Measurements from ENCODE around the gene ARMH3. TPM values are rescaled to one million over a fixed set of nuclear protein-coding genes. Genes with fewer than 3 reads are reported as not detected.
"Not testable (repeated sequence)": the region's sequence is repeated elsewhere in the genome, so short reads cannot be mapped to it uniquely, and the experiment has no call there.

Gene ARMH3
- total RNA-seq, 2 experiments from 2014 or later, result 22.8 to 23.9 TPM

- H3K4me1 Mint-ChIP-seq, result peaks cover 1% of the 10 kb centered on the region
- DNase-seq, result no peak
- ChIA-PET CTCF (interaction anchor here (0.7 to 2.5 kb wide), 4 partner anchors 14 to 198 kb away, joined by 3 to 10 read pairs (median 3); no protein-coding TSS in a partner anchor), POLR2A (no interaction called here)
- no peak overlapping the region for H3K4me3 Mint-ChIP-seq
- H3K36me3 Mint-ChIP-seq (ENCODE audit: low read depth), result peaks cover 25% of the 10 kb centered on the region
- no peaks in the 10 kb centered on the region for H3K9me3 Mint-ChIP-seq
- no peaks in the 10 kb centered on the region for H3K27me3 Mint-ChIP-seq
- no peak overlapping the region for H3K27ac Mint-ChIP-seq
Measured at GRCh38 chr10:102038410-102038809, 17.6 kb downstream of the ARMH3 start.

- H3K27me3 Mint-ChIP-seq, H3K4me1 Mint-ChIP-seq, DNase-seq, H3K27ac Mint-ChIP-seq, H3K9me3 Mint-ChIP-seq, H3K4me3 Mint-ChIP-seq, POLR2A ChIA-PET: not testable (repeated sequence)
- CTCF ChIA-PET, result interaction anchor here (0.6 kb wide), 1 partner anchor 13 kb away, joined by 3 read pairs; no protein-coding TSS in a partner anchor
- H3K36me3 Mint-ChIP-seq (ENCODE audit: low read depth), result peaks cover 35% of the 10 kb centered on the region
Measured at GRCh38 chr10:102035807-102036206, 20.2 kb downstream of the ARMH3 start.

- ChIA-PET POLR2A (no interaction called here), CTCF (interaction anchor here (1.1 kb wide), 1 partner anchor 39 kb away, joined by 4 read pairs; no protein-coding TSS in a partner anchor)
- Mint-ChIP-seq H3K36me3 (ENCODE audit: low read depth) (peaks cover 39% of the 10 kb centered on the region), H3K27ac (no peak overlapping the region), H3K4me1 (no peaks in the 10 kb centered on the region), H3K4me3 (no peak overlapping the region), H3K27me3 (no peaks in the 10 kb centered on the region), H3K9me3 (no peaks in the 10 kb centered on the region)
- no peak for DNase-seq
Measured at GRCh38 chr10:102033787-102034186, 22.2 kb downstream of the ARMH3 start.

- Mint-ChIP-seq H3K27me3 (no peaks in the 10 kb centered on the region), H3K27ac (no peak overlapping the region), H3K4me3 (no peak overlapping the region), H3K36me3 (ENCODE audit: low read depth) (peaks cover 47% of the 10 kb centered on the region), H3K4me1 (no peaks in the 10 kb centered on the region), H3K9me3 (no peaks in the 10 kb centered on the region)
- CTCF ChIA-PET, result interaction anchor here (0.7 to 1.2 kb wide), 2 partner anchors 17 to 31 kb away, joined by 4 to 5 read pairs; no protein-coding TSS in a partner anchor
- no peak for DNase-seq
- POLR2A ChIA-PET, result interaction anchor here (0.6 kb wide), 1 partner anchor 149 kb away, joined by 3 read pairs; no protein-coding TSS in a partner anchor
Measured at GRCh38 chr10:102027261-102027660, 28.7 kb downstream of the ARMH3 start.

- Mint-ChIP-seq H3K27ac (no peak overlapping the region), H3K36me3 (ENCODE audit: low read depth) (peaks cover 56% of the 10 kb centered on the region), H3K9me3 (peaks cover 4% of the 10 kb centered on the region), H3K27me3 (no peaks in the 10 kb centered on the region), H3K4me3 (no peak overlapping the region), H3K4me1 (peaks cover 2% of the 10 kb centered on the region)
- ChIA-PET POLR2A (interaction anchor here (0.6 kb wide), 2 partner anchors 166 to 1100 kb away, joined by 3 to 4 read pairs; no protein-coding TSS in a partner anchor), CTCF (no interaction called here)
- no peak for DNase-seq
Measured at GRCh38 chr10:102024799-102025198, 31.2 kb downstream of the ARMH3 start.

- ChIA-PET CTCF (interaction anchor here (0.8 to 1.1 kb wide), 3 partner anchors 10 to 180 kb away, joined by 3 to 6 read pairs (median 3); no protein-coding TSS in a partner anchor), POLR2A (no interaction called here)
- Mint-ChIP-seq H3K4me1 (peaks cover 2% of the 10 kb centered on the region), H3K27me3 (no peaks in the 10 kb centered on the region), H3K4me3 (no peak overlapping the region), H3K27ac (peak overlapping the region; percentile 69), H3K9me3 (peaks cover 4% of the 10 kb centered on the region), H3K36me3 (ENCODE audit: low read depth) (peaks cover 49% of the 10 kb centered on the region)
- DNase-seq, result peak; percentile 49
Measured at GRCh38 chr10:102020938-102021337, 35.0 kb downstream of the ARMH3 start.

- no peaks in the 10 kb centered on the region for H3K27me3 Mint-ChIP-seq
- peaks cover 2% of the 10 kb centered on the region for H3K4me1 Mint-ChIP-seq
- H3K9me3 Mint-ChIP-seq, result peaks cover 4% of the 10 kb centered on the region
Measured at GRCh38 chr10:102017295-102017694, 38.7 kb downstream of the ARMH3 start.

GRCh38 chr10:102016416-102016815 is 39.6 kb downstream of the ARMH3 start:
- DNase-seq, result no peak
- CTCF ChIA-PET, result interaction anchor here (2.4 kb wide), 1 partner anchor 175 kb away, joined by 5 read pairs; no protein-coding TSS in a partner anchor
- no peak overlapping the region for H3K27ac Mint-ChIP-seq
- H3K4me1 Mint-ChIP-seq, result peaks cover 2% of the 10 kb centered on the region
- no peaks in the 10 kb centered on the region for H3K27me3 Mint-ChIP-seq
- H3K36me3 Mint-ChIP-seq (ENCODE audit: low read depth), result peaks cover 32% of the 10 kb centered on the region
- H3K9me3 Mint-ChIP-seq, result peaks cover 2% of the 10 kb centered on the region
- H3K4me3 Mint-ChIP-seq, result no peak overlapping the region
- POLR2A ChIA-PET, result no interaction called here

More at GRCh38 chr10:102017295-102017694, 38.7 kb downstream of the ARMH3 start:
- DNase-seq, result no peak
- ChIA-PET POLR2A (no interaction called here), CTCF (no interaction called here)
- no peak overlapping the region for H3K27ac Mint-ChIP-seq
- peaks cover 40% of the 10 kb centered on the region for H3K36me3 Mint-ChIP-seq (ENCODE audit: low read depth)
- H3K4me3 Mint-ChIP-seq, result no peak overlapping the region

GRCh38 chr10:102010961-102011360 is 45.0 kb downstream of the ARMH3 start:
- H3K36me3 Mint-ChIP-seq (ENCODE audit: low read depth), result peaks cover 25% of the 10 kb centered on the region
- DNase-seq, result no peak
- no peaks in the 10 kb centered on the region for H3K4me1 Mint-ChIP-seq
- no peaks in the 10 kb centered on the region for H3K9me3 Mint-ChIP-seq
- CTCF ChIA-PET, result interaction anchor here (0.6 to 5.8 kb wide), 20 partner anchors 9 to 408 kb away, joined by 3 to 181 read pairs (median 4); partner anchors contain the start of genes KCNIP2 and NPM3
- H3K27me3 Mint-ChIP-seq, result no peaks in the 10 kb centered on the region
- no peak overlapping the region for H3K27ac Mint-ChIP-seq
- POLR2A ChIA-PET, result interaction anchor here (1.6 to 1.7 kb wide), 2 partner anchors 10 to 171 kb away, joined by 4 to 15 read pairs; no protein-coding TSS in a partner anchor
- no peak overlapping the region for H3K4me3 Mint-ChIP-seq

- peaks cover 31% of the 10 kb centered on the region for H3K36me3 Mint-ChIP-seq (ENCODE audit: low read depth)
- no peak overlapping the region for H3K4me3 Mint-ChIP-seq
- ChIA-PET POLR2A (interaction anchor here (0.7 to 1.7 kb wide), 3 partner anchors 9 to 170 kb away, joined by 3 to 15 read pairs (median 4); no protein-coding TSS in a partner anchor), CTCF (interaction anchor here (0.6 to 5.8 kb wide), 39 partner anchors 8 to 439 kb away, joined by 3 to 181 read pairs (median 4); partner anchors contain the start of genes HPS6, KCNIP2, NPM3 and OGA)
- DNase-seq, result peak; percentile 42
- H3K9me3 Mint-ChIP-seq, result no peaks in the 10 kb centered on the region
- H3K27me3 Mint-ChIP-seq, result no peaks in the 10 kb centered on the region
- H3K4me1 Mint-ChIP-seq, result no peaks in the 10 kb centered on the region
- no peak overlapping the region for H3K27ac Mint-ChIP-seq
Measured at GRCh38 chr10:102009801-102010425, 46.1 kb downstream of the ARMH3 start.

GRCh38 chr10:102007796-102008195 is 48.2 kb downstream of the ARMH3 start:
- Mint-ChIP-seq H3K27ac (no peak overlapping the region), H3K4me3 (no peak overlapping the region), H3K36me3 (ENCODE audit: low read depth) (peaks cover 26% of the 10 kb centered on the region), H3K9me3 (no peaks in the 10 kb centered on the region), H3K4me1 (no peaks in the 10 kb centered on the region), H3K27me3 (no peaks in the 10 kb centered on the region)
- ChIA-PET CTCF (interaction anchor here (0.6 to 5.8 kb wide), 13 partner anchors 10 to 189 kb away, joined by 3 to 181 read pairs (median 6); partner anchors contain the start of genes ARMH3, KCNIP2 and OGA), POLR2A (interaction anchor here (0.6 kb wide), 1 partner anchor 442 kb away, joined by 4 read pairs; no protein-coding TSS in a partner anchor)
- DNase-seq, result no peak

- H3K36me3 Mint-ChIP-seq (ENCODE audit: low read depth), result peaks cover 30% of the 10 kb centered on the region
- H3K27ac Mint-ChIP-seq, POLR2A ChIA-PET, H3K27me3 Mint-ChIP-seq, H3K9me3 Mint-ChIP-seq, DNase-seq, H3K4me1 Mint-ChIP-seq, H3K4me3 Mint-ChIP-seq: not testable (repeated sequence)
- CTCF ChIA-PET, result interaction anchor here (0.6 to 5.8 kb wide), 11 partner anchors 9 to 397 kb away, joined by 3 to 181 read pairs (median 4); partner anchors contain the start of genes ARMH3 and KCNIP2
Measured at GRCh38 chr10:102007031-102007430, 48.9 kb downstream of the ARMH3 start.

- POLR2A ChIA-PET, result no interaction called here
Measured at GRCh38 chr10:102004376-102004775, 51.6 kb downstream of the ARMH3 start.

More at GRCh38 chr10:102004376-102004775, 51.6 kb downstream of the ARMH3 start:
- H3K9me3 Mint-ChIP-seq, result no peaks in the 10 kb centered on the region
- no peak overlapping the region for H3K27ac Mint-ChIP-seq
- peaks cover 13% of the 10 kb centered on the region for H3K4me1 Mint-ChIP-seq
- DNase-seq, result no peak
- H3K4me3 Mint-ChIP-seq, result no peak overlapping the region
- H3K36me3 Mint-ChIP-seq (ENCODE audit: low read depth), result peaks cover 37% of the 10 kb centered on the region
- H3K27me3 Mint-ChIP-seq, result no peaks in the 10 kb centered on the region
- CTCF ChIA-PET, result interaction anchor here (0.9 to 1.6 kb wide), 3 partner anchors 115 to 168 kb away, joined by 3 to 9 read pairs (median 5); no protein-coding TSS in a partner anchor

Data from activated CD4-positive, alpha-beta memory T cell treated with anti-CD3 and anti-CD28 coated beads, Interleukin-2, amount 10 ng/mL, durations not matched to agents 7 days and 5 days (primary cell).